EL (cell line): ENCODE measurements around the gene PRKG1.
"Not testable (repeated sequence)": the region's sequence is repeated elsewhere in the genome, so short reads cannot be mapped to it uniquely, and the experiment has no call there.

Source experiments
- DNase-seq: peaks from one replicate; pipeline ENCODE4 v3.0.0-alpha.2; 2016

PRKG1 gene

GRCh38 chr10:51527522-51528219 lies 453.4 kb downstream of the PRKG1 start:
- DNase-seq, result no peak

GRCh38 chr10:51528527-51528926 lies 454.2 kb downstream of the PRKG1 start:
- no peak for DNase-seq

- DNase-seq, result no peak
These were observed 456.3 kb downstream of the PRKG1 start for GRCh38 chr10:51530541-51530940.

GRCh38 chr10:51532044-51532443 lies 457.8 kb downstream of the PRKG1 start:
- DNase-seq, result no peak

- no peak for DNase-seq
These were observed 468.6 kb downstream of the PRKG1 start for GRCh38 chr10:51542853-51543252.

- DNase-seq, result no peak
These were observed 470.6 kb downstream of the PRKG1 start for GRCh38 chr10:51544933-51545332.

GRCh38 chr10:51547941-51548340 lies 473.7 kb downstream of the PRKG1 start:
- DNase-seq, result no peak

- DNase-seq, result no peak
These were observed 478.6 kb downstream of the PRKG1 start for GRCh38 chr10:51552879-51553278.

GRCh38 chr10:51564896-51565510 lies 490.7 kb downstream of the PRKG1 start:
- DNase-seq, result no peak

- no peak for DNase-seq
These were observed 493.0 kb downstream of the PRKG1 start for GRCh38 chr10:51567271-51567670.

- no peak for DNase-seq
These were observed 495.2 kb downstream of the PRKG1 start for GRCh38 chr10:51569467-51569866.

- peak; percentile 3 for DNase-seq
These were observed 500.2 kb downstream of the PRKG1 start for GRCh38 chr10:51574248-51575048.

GRCh38 chr10:51581196-51581595 lies 506.9 kb downstream of the PRKG1 start:
- DNase-seq, result not testable (repeated sequence)

GRCh38 chr10:51583976-51584375 lies 509.7 kb downstream of the PRKG1 start:
- DNase-seq, result no peak

GRCh38 chr10:51585742-51586141 lies 511.5 kb downstream of the PRKG1 start:
- no peak for DNase-seq

- no peak for DNase-seq
These were observed 514.7 kb downstream of the PRKG1 start for GRCh38 chr10:51588984-51589383.

- DNase-seq, result no peak
These were observed 516.5 kb downstream of the PRKG1 start for GRCh38 chr10:51590818-51591217.

- DNase-seq, result no peak
These were observed 522.4 kb downstream of the PRKG1 start for GRCh38 chr10:51596695-51597094.

- no peak for DNase-seq
These were observed 525.4 kb downstream of the PRKG1 start for GRCh38 chr10:51599647-51600046.

GRCh38 chr10:51602326-51602725 lies 528.0 kb downstream of the PRKG1 start:
- DNase-seq, result peak; percentile 37

- DNase-seq, result no peak
These were observed 530.3 kb downstream of the PRKG1 start for GRCh38 chr10:51604579-51604978.

- DNase-seq, result no peak
These were observed 532.7 kb downstream of the PRKG1 start for GRCh38 chr10:51606825-51607462.

- no peak for DNase-seq
These were observed 533.2 kb downstream of the PRKG1 start for GRCh38 chr10:51607463-51607835.

- DNase-seq, result no peak
These were observed 533.9 kb downstream of the PRKG1 start for GRCh38 chr10:51608211-51608610.
